Mesothelial cell of epicardium (in vitro differentiated cells): ENCODE measurements around the gene NCLN. TPM values are rescaled to one million over a fixed set of nuclear protein-coding genes. Genes with fewer than 3 reads are reported as not detected.
"Not testable (repeated sequence)": the region's sequence is repeated elsewhere in the genome, so short reads cannot be mapped to it uniquely, and the experiment has no call there.

Source experiments
- DNase-seq, 2 experiments: peaks; one replicate each; pipeline ENCODE4 v3.0.0; 2021; ENCODE audit warnings: low spot score in 2 of 2; ENCODE audit not compliant: unreplicated experiment in 2 of 2
- H3K27ac Mint-ChIP-seq: 2 replicates; pipeline ENCODE4 v1.8.0; 2021; ENCODE audit warnings: mixed read lengths
- H3K27me3 Mint-ChIP-seq: 2 replicates; pipeline ENCODE4 v1.8.0; 2021; ENCODE audit warnings: low read depth, mixed read lengths
- H3K36me3 Mint-ChIP-seq: 2 replicates; pipeline ENCODE4 v1.8.0; 2021; ENCODE audit warnings: mixed read lengths
- H3K4me1 Mint-ChIP-seq: 2 replicates; pipeline ENCODE4 v1.8.0; 2021; ENCODE audit warnings: mixed read lengths
- H3K4me3 Mint-ChIP-seq: 2 replicates; pipeline ENCODE4 v1.8.0; 2021; ENCODE audit warnings: mild to moderate bottlenecking, moderate library complexity, mixed read lengths
- H3K9me3 Mint-ChIP-seq: 2 replicates; pipeline ENCODE4 v1.8.0; 2021; ENCODE audit warnings: mixed read lengths
- CTCF ChIP-seq: fragments of 200-600 bp; sonication (generic); IDR thresholded peaks from one replicate; pipeline ENCODE4 v1.5.0; 2021; ENCODE audit warnings: antibody characterized with exemption; ENCODE audit not compliant: unreplicated experiment
- total RNA-seq: library from RNA; stranded (reverse); gene quantifications from 3 replicates; pipeline ENCODE4 v1.2.1, GENCODE V29; 2021

The NCLN gene
- total RNA-seq, 1 donor from 2014 or later: 51.2 TPM

- peak overlapping the region; percentile 81 for H3K4me3 Mint-ChIP-seq
- peaks cover 9% of the 10 kb centered on the region for H3K4me1 Mint-ChIP-seq
- peaks cover 7% of the 10 kb centered on the region for H3K36me3 Mint-ChIP-seq
- H3K9me3 Mint-ChIP-seq: no peaks in the 10 kb centered on the region
- no peak for TF ChIP-seq CTCF
- DNase-seq: no peak
- H3K27me3 Mint-ChIP-seq: no peaks in the 10 kb centered on the region
- no peak overlapping the region for H3K27ac Mint-ChIP-seq
Observed at GRCh38 chr19:3188627-3189596, 3.2 kb downstream of the NCLN start.

- Mint-ChIP-seq H3K27ac (no peak overlapping the region), H3K4me3 (no peak overlapping the region), H3K27me3 (no peaks in the 10 kb centered on the region), H3K4me1 (peaks cover 9% of the 10 kb centered on the region), H3K9me3 (no peaks in the 10 kb centered on the region), H3K36me3 (peaks cover 14% of the 10 kb centered on the region)
- no peak for DNase-seq
- TF ChIP-seq CTCF: no peak
Observed at GRCh38 chr19:3189702-3190469, 4.2 kb downstream of the NCLN start.

DNA sequence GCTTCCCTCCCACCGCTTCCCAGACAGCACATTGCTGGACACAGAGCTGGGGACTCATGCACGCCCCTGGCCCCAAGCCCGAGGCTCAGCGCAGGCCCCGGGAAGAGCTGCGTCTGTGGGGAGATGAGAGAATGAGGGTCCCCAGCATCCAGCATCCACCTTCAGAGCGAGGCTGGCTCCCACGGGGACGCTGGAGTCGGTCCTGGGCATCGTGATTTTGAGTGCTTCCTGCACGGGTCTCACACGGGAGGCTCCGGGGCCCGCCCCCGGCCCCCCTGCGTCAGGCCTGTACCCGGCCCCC, 4.7 kb downstream of the NCLN start:
- Mint-ChIP-seq H3K36me3 (peaks cover 14% of the 10 kb centered on the region), H3K27ac (no peak overlapping the region), H3K4me3 (no peak overlapping the region), H3K4me1 (peaks cover 9% of the 10 kb centered on the region), H3K9me3 (no peaks in the 10 kb centered on the region), H3K27me3 (no peaks in the 10 kb centered on the region)
- DNase-seq: no peak
- no peak for TF ChIP-seq CTCF

DNA sequence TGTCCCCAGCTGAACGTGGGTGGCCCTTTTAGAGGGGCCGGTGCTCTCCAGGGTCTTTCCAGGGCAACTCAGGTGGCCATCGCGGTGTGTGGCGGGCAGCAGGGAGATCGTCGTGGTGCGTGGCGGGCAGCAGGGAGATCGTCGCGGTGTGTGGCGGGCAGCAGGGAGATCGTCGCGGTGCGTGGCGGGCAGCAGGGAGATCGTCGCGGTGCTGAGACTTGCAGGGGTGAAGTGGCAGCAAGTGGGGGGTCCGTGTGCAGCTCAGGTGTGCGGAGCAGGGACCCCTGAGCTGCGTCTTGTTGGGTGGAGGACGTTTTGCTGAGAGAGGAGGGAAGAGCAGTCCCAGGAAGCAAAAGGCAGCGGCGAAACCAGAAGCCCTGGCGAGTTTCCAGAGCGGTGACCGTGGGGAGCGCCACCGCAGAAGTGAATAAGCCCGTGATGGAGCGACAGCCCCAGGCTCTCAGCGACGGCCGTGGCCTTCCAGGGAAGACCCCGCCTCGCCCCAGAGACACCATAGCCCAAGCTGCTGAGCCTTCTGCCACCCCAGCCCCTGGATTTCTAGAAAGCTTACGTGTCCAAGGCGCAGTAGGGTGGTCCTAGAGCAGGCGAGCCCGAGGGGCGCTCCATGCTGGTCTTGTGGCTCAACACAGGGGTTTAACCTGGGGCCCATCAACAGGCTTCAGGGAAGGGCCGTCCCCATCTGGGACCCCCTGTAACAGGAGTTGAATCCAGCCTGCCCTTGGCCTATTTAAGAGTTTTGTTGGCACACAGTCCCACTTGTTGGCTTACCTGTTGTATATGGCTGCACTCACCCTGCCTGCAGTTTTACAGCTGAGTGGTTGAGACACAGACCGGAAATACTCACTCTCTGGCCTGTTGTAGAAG, 5.4 kb downstream of the NCLN start:
- DNase-seq: no peak
- Mint-ChIP-seq H3K36me3 (peaks cover 16% of the 10 kb centered on the region), H3K4me1 (peaks cover 9% of the 10 kb centered on the region), H3K27me3 (no peaks in the 10 kb centered on the region), H3K27ac (no peak overlapping the region), H3K9me3 (no peaks in the 10 kb centered on the region), H3K4me3 (no peak overlapping the region)
- TF ChIP-seq CTCF: no peak

GRCh38 chr19:3191806-3192104, 6.0 kb downstream of the NCLN start:
- peaks cover 16% of the 10 kb centered on the region for H3K36me3 Mint-ChIP-seq
- not testable (repeated sequence) for DNase-seq, H3K4me3 Mint-ChIP-seq, H3K27me3 Mint-ChIP-seq, H3K9me3 Mint-ChIP-seq, H3K27ac Mint-ChIP-seq, H3K4me1 Mint-ChIP-seq
